HCT116 (cell line): Measurements from ENCODE around the gene DEXI. TPM values are rescaled to one million over a fixed set of nuclear protein-coding genes. Genes with fewer than 3 reads are reported as not detected.

Experiments
- ATAC-seq: fragments of 200-7000 bp; cut with Tn5 transposase; 2 replicates; pipeline ENCODE4 v1.9.1; 2020; ENCODE audit warnings: mild to moderate bottlenecking, moderate library complexity
- BruUV-seq: library from RNA; stranded (reverse); fragments of 400-500 nt; replicated peaks from 2 replicates; lab custom pipeline; 2021; lab: Mats Ljungman, UMichigan
- CTCF ChIA-PET: fragments of 300-600 bp; sonication (Branson Sonifier 250); formaldehyde crosslinking; loops from one replicate; lab custom pipeline; 2021; ENCODE audit warnings: antibody characterized with exemption; lab: Charles Lee
- POLR2A ChIA-PET: fragments of 300-600, 350-600 bp; sonication (Branson Sonifier 250); formaldehyde crosslinking; loops from one replicate; lab custom pipeline; 2021; ENCODE audit warnings: antibody characterized with exemption; lab: Charles Lee
- RAD21 ChIA-PET, 2 experiments: fragments of 300-600 bp; sonication (Branson Sonifier 250); formaldehyde crosslinking; loops; one replicate each; lab custom pipeline; 2023; ENCODE audit warnings: low total read pairs in 2 of 2; ENCODE audit not compliant: uncharacterized antibody in 2 of 2, unreplicated experiment in 2 of 2, low non-redundant PET in 1 of 2; lab: Charles Lee
- DNase-seq: peaks from one replicate; pipeline ENCODE4 v3.0.0-alpha.2; 2010; ENCODE audit warnings: low read depth, low spot score
- H2AFZ ChIP-seq: fragments of 200-600 bp; shearing (Covaris generic), sonication (generic); 2 replicates; pipeline ENCODE4 v1.6.1; 2017; ENCODE audit warnings: low read depth, mixed run types, mixed read lengths, antibody characterized with exemption, low read length; ENCODE audit not compliant: poor library complexity, severe bottlenecking
- H3K27ac ChIP-seq: 2 replicates; pipeline ENCODE4 v1.5.1; 2012; ENCODE audit warnings: low read depth, low read length
- H3K27me3 ChIP-seq: fragments of 200-600 bp; sonication (generic); 2 replicates; pipeline ENCODE4 v1.6.1; 2016; ENCODE audit warnings: mixed run types, low read length, mixed read lengths; ENCODE audit not compliant: insufficient read depth
- H3K36me3 ChIP-seq, 2 experiments: fragments of 200-500 bp in 1 of 2; fragments of 200-600 bp in 1 of 2; sonication (Bioruptor generic) in 1 of 2; sonication (generic) in 1 of 2; 2 replicates each; pipeline versions ENCODE4 v1.5.1 to v1.6.1; 2014 to 2016; ENCODE audit warnings: low read length in 2 of 2, inconsistent platforms in 1 of 2, mixed read lengths in 1 of 2, mixed run types in 1 of 2; ENCODE audit not compliant: insufficient read depth in 2 of 2, control insufficient read depth in 1 of 2
- H3K4me1 ChIP-seq, 2 experiments: fragments of 200-600 bp in 1 of 2; sonication (generic) in 1 of 2; 2 replicates each; pipeline versions ENCODE4 v1.5.1 to v1.6.1; 2012 to 2017; ENCODE audit warnings: low read length in 2 of 2, inconsistent platforms in 1 of 2, mild to moderate bottlenecking in 1 of 2, mixed read lengths in 1 of 2, mixed run types in 1 of 2, moderate library complexity in 1 of 2; ENCODE audit not compliant: insufficient read depth in 2 of 2, control insufficient read depth in 1 of 2
- H3K4me2 ChIP-seq: fragments of 200-600 bp; sonication (generic); 2 replicates; pipeline ENCODE4 v1.6.1; 2017; ENCODE audit warnings: mixed run types, low read length, mixed read lengths
- H3K4me3 ChIP-seq, 2 experiments: fragments of 200-600 bp in 1 of 2; sonication (generic) in 1 of 2; replicated peaks in 1 of 2; 2 replicates each; pipeline ENCODE4 v1.5.1; 2011 to 2016; ENCODE audit warnings: low read length in 2 of 2, control low read depth in 1 of 2, low read depth in 1 of 2, mild to moderate bottlenecking in 1 of 2, mixed read lengths in 1 of 2, mixed run types in 1 of 2
- H3K79me2 ChIP-seq: fragments of 200-600 bp; sonication (generic); 2 replicates; pipeline ENCODE4 v1.6.1; 2017; ENCODE audit warnings: mild to moderate bottlenecking, mixed run types, low read length, moderate library complexity, mixed read lengths; ENCODE audit not compliant: insufficient read depth
- H3K9ac ChIP-seq: fragments of 200-600 bp; sonication (generic); 2 replicates; pipeline ENCODE4 v1.6.1; 2016; ENCODE audit warnings: low read length, mixed read lengths
- H3K9me2 ChIP-seq: fragments of 200-600 bp; sonication (generic), shearing (Covaris generic); 2 replicates; pipeline ENCODE4 v1.6.1; 2017; ENCODE audit warnings: mixed run types, mild to moderate bottlenecking, moderate library complexity; ENCODE audit not compliant: insufficient read depth
- H3K9me3 ChIP-seq, 2 experiments: fragments of 200-500 bp in 1 of 2; fragments of 200-600 bp in 1 of 2; sonication (Bioruptor generic) in 1 of 2; sonication (generic) in 1 of 2; 2 replicates each; pipeline ENCODE4 v1.6.1; 2014 to 2017; ENCODE audit warnings: low read length in 2 of 2, mixed read lengths in 2 of 2, inconsistent platforms in 1 of 2, low read depth in 1 of 2, mild to moderate bottlenecking in 1 of 2, mixed run types in 1 of 2, moderate library complexity in 1 of 2; ENCODE audit not compliant: control insufficient read depth in 1 of 2, insufficient read depth in 1 of 2
- H4K20me1 ChIP-seq: fragments of 200-600 bp; sonication (generic), shearing (Covaris generic); 2 replicates; pipeline ENCODE4 v1.6.1; 2017; ENCODE audit warnings: mixed run types, mild to moderate bottlenecking, moderate library complexity; ENCODE audit not compliant: insufficient read depth
- ATF3 ChIP-seq: IDR thresholded peaks from 2 replicates; pipeline ENCODE4 v1.6.1; 2012
- CBX3 ChIP-seq: IDR thresholded peaks from 2 replicates; pipeline ENCODE4 v1.6.1; 2012; ENCODE audit warnings: low read depth
- CEBPB ChIP-seq: IDR thresholded peaks from 2 replicates; pipeline ENCODE4 v1.6.1; 2012; ENCODE audit warnings: low read depth
- CTCF ChIP-seq, 3 experiments: fragments of 200-600 bp in 1 of 3; sonication (generic) in 1 of 3; IDR thresholded peaks in 2 of 3; conservative IDR thresholded peaks in 1 of 3; 2 replicates each; pipeline ENCODE4 v1.5.1; 2012 to 2017; ENCODE audit warnings: low read depth in 2 of 3, low read length in 2 of 3, antibody characterized with exemption in 1 of 3, borderline replicate concordance in 1 of 3, control low read depth in 1 of 3, mild to moderate bottlenecking in 1 of 3, mixed read lengths in 1 of 3, mixed run types in 1 of 3, moderate library complexity in 1 of 3; ENCODE audit not compliant: insufficient read depth in 1 of 3
- EGR1 ChIP-seq: IDR thresholded peaks from 2 replicates; pipeline ENCODE4 v1.6.1; 2012; ENCODE audit warnings: low read depth
- ELF1 ChIP-seq: IDR thresholded peaks from 2 replicates; pipeline ENCODE4 v1.6.1; 2012; ENCODE audit warnings: low read depth, borderline replicate concordance
- EZH2 ChIP-seq: fragments of 200-600 bp; sonication (generic); IDR thresholded peaks from 2 replicates; pipeline ENCODE4 v1.6.1; 2017; ENCODE audit warnings: antibody characterized with exemption, mixed run types
- EZH2phosphoT487 ChIP-seq: fragments of 200-600 bp; IDR thresholded peaks from 2 replicates; pipeline ENCODE4 v1.6.1; 2018; ENCODE audit warnings: antibody characterized with exemption, borderline replicate concordance
- FOSL1 ChIP-seq: IDR thresholded peaks from 2 replicates; pipeline ENCODE4 v1.6.1; 2012; ENCODE audit warnings: low read depth
- JUND ChIP-seq: IDR thresholded peaks from 2 replicates; pipeline ENCODE4 v1.6.1; 2012
- MAX ChIP-seq: IDR thresholded peaks from 2 replicates; pipeline ENCODE4 v1.6.1; 2012
- POLR2AphosphoS5 ChIP-seq: IDR thresholded peaks from 2 replicates; pipeline ENCODE4 v1.6.1; 2011; ENCODE audit warnings: mild to moderate bottlenecking, low read depth, low read length, moderate library complexity
- RAD21 ChIP-seq: IDR thresholded peaks from 2 replicates; pipeline ENCODE4 v1.6.1; 2012; ENCODE audit warnings: low read depth, mild to moderate bottlenecking
- REST ChIP-seq: IDR thresholded peaks from 2 replicates; pipeline ENCODE4 v1.6.1; 2012; ENCODE audit warnings: low read depth
- SIN3A ChIP-seq: IDR thresholded peaks from 2 replicates; pipeline ENCODE4 v1.6.1; 2012; ENCODE audit warnings: low read depth
- SP1 ChIP-seq: IDR thresholded peaks from 2 replicates; pipeline ENCODE4 v1.6.1; 2012; ENCODE audit warnings: low read depth
- SRF ChIP-seq: IDR thresholded peaks from 2 replicates; pipeline ENCODE4 v1.6.1; 2012; ENCODE audit warnings: low read depth
- YY1 ChIP-seq: IDR thresholded peaks from 2 replicates; pipeline ENCODE4 v1.6.1; 2011; ENCODE audit warnings: low read length, low read depth, moderate library complexity, mild to moderate bottlenecking; ENCODE audit not compliant: insufficient replicate concordance; ENCODE audit errors: extremely low read depth
- ZBTB33 ChIP-seq: IDR thresholded peaks from 2 replicates; pipeline ENCODE4 v1.6.1; 2011; ENCODE audit warnings: mild to moderate bottlenecking, low read length, moderate library complexity; ENCODE audit not compliant: insufficient replicate concordance; ENCODE audit errors: extremely low read depth
- ZNF274 ChIP-seq: fragments of 200-500 bp; sonication (Bioruptor generic); IDR thresholded peaks from 2 replicates; pipeline ENCODE4 v1.6.1; 2014; ENCODE audit warnings: mild to moderate bottlenecking, low read depth, low read length, inconsistent platforms
- intact Hi-C: fragments of 100-400 bp; cut with micrococcal nuclease; formaldehyde crosslinking; loops from 2 replicates; pipeline ENCODE4 v1.10.0; 2022
- total RNA-seq: library from RNA; stranded (reverse); gene quantifications from one replicate; pipeline ENCODE4 v1.2.1, GENCODE V29; 2021; ENCODE audit not compliant: unreplicated experiment

DEXI gene
- total RNA-seq, 1 experiment from 2014 or later = 37.8 TPM

- Histone ChIP-seq H2AFZ (no peak overlapping the region), H3K9me2 (no peaks in the 10 kb centered on the region), H3K36me3 (peaks cover 2 to 8% of the 10 kb centered on the region in 2 experiments; a peak in 2 of 4 replicates), H3K9ac (no peak overlapping the region), H4K20me1 (no peaks in the 10 kb centered on the region), H3K27me3 (no peaks in the 10 kb centered on the region), H3K4me1 (peaks cover 0 to 3% of the 10 kb centered on the region in 2 experiments; a peak in 1 of 4 replicates), H3K4me2 (no peak overlapping the region), H3K27ac (no peak overlapping the region), H3K9me3 (no peaks in the 10 kb centered on the region), H3K4me3 (no peak overlapping the region), H3K79me2 (no peaks in the 10 kb centered on the region)
- no peak for ATAC-seq
- intact Hi-C loops = loop anchor here (2.0 to 10.0 kb wide), 2 partner anchors 439 to 749 kb away; no protein-coding TSS in a partner anchor
- BruUV-seq = no TSS peak
- ChIA-PET CTCF (interaction anchor here (4.0 kb wide), 1 partner anchor 290 kb away, joined by 32 read pairs; the partner anchor contains the start of gene SOCS1), POLR2A (interaction anchor here (1.0 kb wide), 1 partner anchor 291 kb away, joined by 4 read pairs; no protein-coding TSS in a partner anchor), RAD21 (interaction anchor here in 1 of 2 experiments (1.0 kb wide), 1 partner anchor 291 kb away, joined by 5 read pairs; the partner anchor contains the start of gene SOCS1)
- TF ChIP-seq EGR1 (no peak), ZBTB33 (no peak), MAX (no peak), POLR2AphosphoS5 (no peak), ZNF274 (no peak), EZH2 (no peak), REST (no peak), FOSL1 (no peak), CBX3 (no peak), RAD21 (no peak), SRF (no peak), YY1 (no peak), SP1 (no peak), JUND (no peak), ELF1 (no peak), CEBPB (no peak), CTCF (IDR thresholded peaks at IDR 0.05 in 2 of 3, conservative IDR thresholded peaks at IDR 0.05 in 1 of 3; ENCODE audit: borderline replicate concordance in 1 of 3, insufficient read depth in 1 of 3, low read depth in 2 of 3, low read length in 2 of 3) (no peak), SIN3A (no peak), EZH2phosphoT487 (no peak), ATF3 (no peak)
- no peak for DNase-seq
These were observed 23.3 kb upstream of the DEXI start for GRCh38 chr16:10965440-10966061.
